MM.1S (cell line): Measurements from ENCODE around the gene ECHS1.
"Not testable (repeated sequence)": the region's sequence is repeated elsewhere in the genome, so short reads cannot be mapped to it uniquely, and the experiment has no call there.

Experiments
- DNase-seq: peaks from one replicate; pipeline ENCODE4 v3.0.0-alpha.2; 2015
- H2AFZ ChIP-seq: fragments of 300-600 bp; sonication (generic); 2 replicates; pipeline ENCODE4 v1.6.0; 2016; ENCODE audit warnings: antibody characterized with exemption, low read length
- H3F3A ChIP-seq: fragments of 300-600 bp; sonication (generic); 2 replicates; pipeline ENCODE4 v1.6.1; 2016; ENCODE audit warnings: mild to moderate bottlenecking, antibody characterized with exemption, low read length, moderate library complexity, mixed read lengths; ENCODE audit not compliant: insufficient read depth
- H3K27ac ChIP-seq: fragments of 300-600 bp; sonication (generic); 2 replicates; pipeline ENCODE4 v1.5.1; 2016; ENCODE audit warnings: mild to moderate bottlenecking, low read length
- H3K27me3 ChIP-seq: fragments of 300-600 bp; sonication (generic); replicated peaks from 2 replicates; pipeline ENCODE4 v1.6.0; 2016; ENCODE audit warnings: low read length; ENCODE audit not compliant: insufficient read depth
- H3K36me3 ChIP-seq: fragments of 300-600 bp; sonication (generic); replicated peaks from 2 replicates; pipeline ENCODE4 v1.6.1; 2016; ENCODE audit warnings: mild to moderate bottlenecking, low read length, mixed read lengths; ENCODE audit not compliant: insufficient read depth
- H3K4me1 ChIP-seq: fragments of 300-600 bp; sonication (generic); 2 replicates; pipeline ENCODE4 v1.6.1; 2016; ENCODE audit warnings: low read length, mixed read lengths
- H3K4me2 ChIP-seq: fragments of 300-600 bp; sonication (generic); 2 replicates; pipeline ENCODE4 v1.6.0; 2016; ENCODE audit warnings: low read depth, low read length
- H3K4me3 ChIP-seq: fragments of 300-600 bp; sonication (generic); 2 replicates; pipeline ENCODE4 v1.5.1; 2016; ENCODE audit warnings: low read length, mixed read lengths
- H3K79me2 ChIP-seq: fragments of 300-600 bp; sonication (generic); 2 replicates; pipeline ENCODE4 v1.6.1; 2016; ENCODE audit warnings: mixed run types, low read length, mixed read lengths
- H3K9ac ChIP-seq: fragments of 300-600 bp; sonication (generic); 2 replicates; pipeline ENCODE4 v1.6.1; 2016; ENCODE audit warnings: low read length, mixed read lengths
- H3K9me2 ChIP-seq: fragments of 300-600 bp; sonication (generic); replicated peaks from 2 replicates; pipeline ENCODE4 v1.6.1; 2016; ENCODE audit warnings: mild to moderate bottlenecking, low read length, mixed read lengths; ENCODE audit not compliant: insufficient read depth
- H3K9me3 ChIP-seq: fragments of 300-600 bp; sonication (generic); replicated peaks from 2 replicates; pipeline ENCODE4 v1.6.1; 2016; ENCODE audit warnings: mild to moderate bottlenecking, low read length, mixed read lengths; ENCODE audit not compliant: insufficient read depth
- H4K20me1 ChIP-seq: fragments of 300-600 bp; sonication (generic); 2 replicates; pipeline ENCODE4 v1.6.1; 2016; ENCODE audit warnings: mild to moderate bottlenecking, low read length, moderate library complexity, mixed read lengths; ENCODE audit not compliant: insufficient read depth
- CTCF ChIP-seq: fragments of 300-600 bp; sonication (generic); IDR thresholded peaks from 2 replicates; pipeline ENCODE4 v1.5.1; 2016; ENCODE audit warnings: antibody characterized with exemption, low read length, mixed read lengths
- EZH2 ChIP-seq: fragments of 300-600 bp; sonication (generic); optimal IDR thresholded peaks from 2 replicates; pipeline ENCODE3; 2017; ENCODE audit warnings: low read depth, mild to moderate bottlenecking, antibody characterized with exemption, low read length, mixed read lengths
- EZH2phosphoT487 ChIP-seq: fragments of 300-600 bp; sonication (generic); IDR thresholded peaks from 2 replicates; pipeline ENCODE4 v1.6.1; 2018; ENCODE audit warnings: antibody characterized with exemption, low read length

ECHS1 gene

GRCh38 chr10:133390597-133391248, 17.6 kb upstream of the ECHS1 start:
- no peak overlapping the region for H2AFZ ChIP-seq
- H3K4me1 ChIP-seq, result peaks cover 24% of the 10 kb centered on the region
- H3K9me2 ChIP-seq, result no peaks in the 10 kb centered on the region
- no peaks in the 10 kb centered on the region for H3K9me3 ChIP-seq
- no peaks in the 10 kb centered on the region for H3K36me3 ChIP-seq
- DNase-seq, result no peak
- TF ChIP-seq EZH2phosphoT487, result no peak
- no peak for TF ChIP-seq CTCF
- no peak for TF ChIP-seq EZH2
- peak overlapping the region; percentile 92; the same call in 1 of the 2 replicates for H3K4me2 ChIP-seq
- peaks cover 29% of the 10 kb centered on the region for H3F3A ChIP-seq
- H3K27ac ChIP-seq, result peak overlapping the region; percentile 88; the same call in 1 of the 2 replicates
- no peaks in the 10 kb centered on the region for H4K20me1 ChIP-seq
- peak overlapping the region; percentile 76; the same call in 1 of the 2 replicates for H3K9ac ChIP-seq
- H3K27me3 ChIP-seq, result no peaks in the 10 kb centered on the region
- H3K79me2 ChIP-seq, result peaks cover 29% of the 10 kb centered on the region
- H3K4me3 ChIP-seq, result peak overlapping the region; percentile 68; the same call in 1 of the 2 replicates

- H3K27ac ChIP-seq, result peak overlapping the region; percentile 88
- no peaks in the 10 kb centered on the region for H3K9me2 ChIP-seq
- H3K9ac ChIP-seq, result peak overlapping the region; percentile 76
- peak overlapping the region; percentile 59 for H2AFZ ChIP-seq
- no peaks in the 10 kb centered on the region for H4K20me1 ChIP-seq
- H3K4me1 ChIP-seq, result peaks cover 24% of the 10 kb centered on the region
- peak overlapping the region; percentile 92 for H3K4me2 ChIP-seq
- H3K9me3 ChIP-seq, result no peaks in the 10 kb centered on the region
- TF ChIP-seq CTCF (peak; percentile 4; the same call in 1 of the 2 replicates), EZH2 (no peak)
- H3K36me3 ChIP-seq, result no peaks in the 10 kb centered on the region
- no peaks in the 10 kb centered on the region for H3K27me3 ChIP-seq
- DNase-seq, result peak; percentile 89
- peak overlapping the region; percentile 68 for H3K4me3 ChIP-seq
- peaks cover 29% of the 10 kb centered on the region for H3F3A ChIP-seq
- 0 out of 2 replicates have a peak, but pooled peaks cover 14% of the 10 kb centered on the region for H3K79me2 ChIP-seq
These were observed 16.0 kb upstream of the ECHS1 start for GRCh38 chr10:133388973-133389818.

- peak overlapping the region; percentile 88 for H3K27ac ChIP-seq
- H3K4me3 ChIP-seq, result peak overlapping the region; percentile 68
- no peaks in the 10 kb centered on the region for H3K36me3 ChIP-seq
- H3K9me2 ChIP-seq, result no peaks in the 10 kb centered on the region
- no peaks in the 10 kb centered on the region for H3K9me3 ChIP-seq
- H3F3A ChIP-seq, result peaks cover 29% of the 10 kb centered on the region
- H3K4me2 ChIP-seq, result peak overlapping the region; percentile 92
- peaks cover 24% of the 10 kb centered on the region for H3K4me1 ChIP-seq
- no peaks in the 10 kb centered on the region for H4K20me1 ChIP-seq
- peak overlapping the region; percentile 76 for H3K9ac ChIP-seq
- peak overlapping the region; percentile 59 for H2AFZ ChIP-seq
- no peaks in the 10 kb centered on the region for H3K27me3 ChIP-seq
- DNase-seq, result peak; percentile 54
- TF ChIP-seq EZH2 (no peak), CTCF (no peak), EZH2phosphoT487 (no peak)
- H3K79me2 ChIP-seq, result 0 out of 2 replicates have a peak, but pooled peaks cover 14% of the 10 kb centered on the region
These were observed 15.2 kb upstream of the ECHS1 start for GRCh38 chr10:133388236-133388972.

- H3K4me1 ChIP-seq, result peaks cover 24% of the 10 kb centered on the region
- not testable (repeated sequence) for H3K4me3 ChIP-seq, H3K4me2 ChIP-seq
These were observed 13.8 kb upstream of the ECHS1 start for GRCh38 chr10:133386951-133387350.

More at GRCh38 chr10:133386951-133387350, 13.8 kb upstream of the ECHS1 start:
- H2AFZ ChIP-seq, H3K9me2 ChIP-seq, H3K36me3 ChIP-seq, H3K9ac ChIP-seq, H3K27ac ChIP-seq, H3K9me3 ChIP-seq, DNase-seq, H3K27me3 ChIP-seq, H4K20me1 ChIP-seq: not testable (repeated sequence)
- H3K79me2 ChIP-seq, result 0 out of 2 replicates have a peak, but pooled peaks cover 14% of the 10 kb centered on the region
- peaks cover 29% of the 10 kb centered on the region for H3F3A ChIP-seq
